GM12878 (cell line): ENCODE results near the gene OTOS.

ENCODE experiments used
- EZH2 ChIP-seq: IDR thresholded peaks from 2 replicates; pipeline ENCODE4 v1.6.1; 2012; ENCODE audit warnings: low read depth, mild to moderate bottlenecking, control low read depth, inconsistent platforms, low read length, borderline replicate concordance; ENCODE audit not compliant: control insufficient read depth
- YY1 ChIP-seq: IDR thresholded peaks from 2 replicates; pipeline ENCODE4 v1.6.1; 2011; ENCODE audit warnings: low read depth, mild to moderate bottlenecking, low read length

DNA sequence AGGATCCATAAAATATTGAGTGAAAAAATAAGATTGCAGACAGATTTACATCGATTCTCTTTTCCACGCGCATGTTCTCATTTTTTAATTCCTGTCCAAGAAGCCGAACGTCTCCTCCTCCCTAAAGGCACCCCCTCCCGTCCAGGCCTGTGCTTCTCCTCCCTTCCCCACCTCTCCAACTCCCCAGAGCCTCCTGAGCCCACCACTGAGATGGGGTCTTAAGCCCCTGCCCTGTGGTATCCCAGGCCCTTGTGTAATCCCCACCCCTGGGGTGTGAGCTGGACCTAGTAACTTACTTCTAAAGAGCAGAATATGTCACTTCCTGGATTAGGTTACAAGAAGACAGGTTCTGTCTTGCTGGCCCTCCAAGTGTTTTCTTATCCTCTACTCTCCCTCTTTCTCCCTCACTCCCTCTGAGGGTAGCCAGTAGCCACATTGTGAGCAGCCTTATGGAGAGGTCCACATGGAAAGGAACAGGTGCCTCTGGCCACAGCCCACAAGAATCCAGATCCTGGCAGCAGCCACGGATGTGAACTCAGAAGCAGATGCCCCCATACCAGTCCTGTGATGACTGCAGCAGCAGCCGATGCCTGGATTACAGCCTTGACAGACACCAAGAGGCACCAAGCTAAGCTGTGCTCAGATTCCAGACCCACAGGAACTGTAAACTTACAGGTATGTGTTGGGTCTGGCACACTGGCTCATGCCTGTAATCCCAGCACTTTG is 39.6 kb upstream of the OTOS start:
- TF ChIP-seq EZH2 (no peak), YY1 (no peak)
